ENCODE results near the gene ZNF235.
"Not testable (repeated sequence)": the region's sequence is repeated elsewhere in the genome, so short reads cannot be mapped to it uniquely, and the experiment has no call there.

The ZNF235 gene

GRCh38 chr19:44255705-44256411 lies 49.0 kb downstream of the ZNF235 start:
- Histone ChIP-seq H3K9ac (ENCODE audit: low read depth, low read length) (no peak overlapping the region), H3K27me3 (ENCODE audit: insufficient read depth, low read length) (no peaks in the 10 kb centered on the region; the same call in 1 of the 2 replicates), H3K27ac (ENCODE audit: low read length) (no peak overlapping the region), H3K9me3 (ENCODE audit: insufficient read depth, low read depth, low read length) (peaks cover 73% of the 10 kb centered on the region), H3K36me3 (ENCODE audit: insufficient read depth, low read depth, low read length) (no peaks in the 10 kb centered on the region), H3K4me3 (ENCODE audit: low read length) (no peak overlapping the region), H3K4me1 (ENCODE audit: insufficient read depth, low read length) (no peaks in the 10 kb centered on the region)

GRCh38 chr19:44254496-44254895 lies 50.3 kb downstream of the ZNF235 start:
- Histone ChIP-seq H3K9ac (ENCODE audit: low read depth, low read length) (no peak overlapping the region), H3K27me3 (ENCODE audit: insufficient read depth, low read length) (no peaks in the 10 kb centered on the region), H3K27ac (ENCODE audit: low read length) (no peak overlapping the region), H3K4me3 (ENCODE audit: low read length) (no peak overlapping the region), H3K36me3 (ENCODE audit: insufficient read depth, low read depth, low read length) (no peaks in the 10 kb centered on the region), H3K9me3 (ENCODE audit: insufficient read depth, low read depth, low read length) (peaks cover 86% of the 10 kb centered on the region), H3K4me1 (ENCODE audit: insufficient read depth, low read length) (no peaks in the 10 kb centered on the region)

GRCh38 chr19:44253392-44253791 lies 51.4 kb downstream of the ZNF235 start:
- H3K36me3 ChIP-seq (ENCODE audit: insufficient read depth, low read depth, low read length); H3K27ac ChIP-seq (ENCODE audit: low read length); H3K9ac ChIP-seq (ENCODE audit: low read depth, low read length); H3K4me1 ChIP-seq (ENCODE audit: insufficient read depth, low read length); H3K4me3 ChIP-seq (ENCODE audit: low read length); H3K27me3 ChIP-seq (ENCODE audit: insufficient read depth, low read length): not testable (repeated sequence)
- H3K9me3 ChIP-seq (ENCODE audit: insufficient read depth, low read depth, low read length) = peaks cover 94% of the 10 kb centered on the region

GRCh38 chr19:44252332-44252731 lies 52.5 kb downstream of the ZNF235 start:
- H3K4me3 ChIP-seq (ENCODE audit: low read length); H3K9ac ChIP-seq (ENCODE audit: low read depth, low read length); H3K27ac ChIP-seq (ENCODE audit: low read length); H3K4me1 ChIP-seq (ENCODE audit: insufficient read depth, low read length); H3K27me3 ChIP-seq (ENCODE audit: insufficient read depth, low read length); H3K36me3 ChIP-seq (ENCODE audit: insufficient read depth, low read depth, low read length): not testable (repeated sequence)
- peaks cover 93% of the 10 kb centered on the region for H3K9me3 ChIP-seq (ENCODE audit: insufficient read depth, low read depth, low read length)

- H3K9ac ChIP-seq (ENCODE audit: low read depth, low read length) = no peak overlapping the region
- peaks cover 76% of the 10 kb centered on the region for H3K9me3 ChIP-seq (ENCODE audit: insufficient read depth, low read depth, low read length)
- H3K36me3 ChIP-seq (ENCODE audit: insufficient read depth, low read depth, low read length) = peaks cover 57% of the 10 kb centered on the region
These were observed 68.4 kb downstream of the ZNF235 start for GRCh38 chr19:44236384-44236783.

More at GRCh38 chr19:44236384-44236783, 68.4 kb downstream of the ZNF235 start:
- Histone ChIP-seq H3K27me3 (ENCODE audit: insufficient read depth, low read length) (no peaks in the 10 kb centered on the region), H3K4me3 (ENCODE audit: low read length) (no peak overlapping the region), H3K4me1 (ENCODE audit: insufficient read depth, low read length) (no peaks in the 10 kb centered on the region), H3K27ac (ENCODE audit: low read length) (no peak overlapping the region)

Measured in iPS-20b (cell line).